ENCODE measurements around the gene PSMB7.

Gene PSMB7

GRCh38 chr9:124377551-124378406 is 37.5 kb downstream of the PSMB7 start:
- no peak for DNase-seq

DNA sequence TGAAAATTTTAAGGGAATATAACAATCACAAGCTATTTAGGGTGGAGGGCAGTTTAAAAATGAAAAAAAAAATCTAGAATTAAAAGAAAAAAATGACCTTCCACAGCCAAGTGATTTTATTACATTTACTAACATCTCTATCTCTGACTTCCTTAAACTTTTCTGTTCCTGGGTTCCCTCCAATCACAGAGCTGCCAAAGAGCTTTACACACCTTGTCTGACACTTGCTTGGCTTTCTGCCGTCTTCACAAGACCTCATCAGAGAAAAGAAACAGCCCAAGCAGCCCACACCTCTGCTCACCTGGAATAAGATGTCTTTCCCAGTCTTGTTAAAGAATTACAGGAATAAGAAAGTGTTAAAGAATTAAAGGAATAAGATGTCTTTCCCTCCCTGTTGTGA is 38.9 kb downstream of the PSMB7 start:
- no peak for DNase-seq

DNA sequence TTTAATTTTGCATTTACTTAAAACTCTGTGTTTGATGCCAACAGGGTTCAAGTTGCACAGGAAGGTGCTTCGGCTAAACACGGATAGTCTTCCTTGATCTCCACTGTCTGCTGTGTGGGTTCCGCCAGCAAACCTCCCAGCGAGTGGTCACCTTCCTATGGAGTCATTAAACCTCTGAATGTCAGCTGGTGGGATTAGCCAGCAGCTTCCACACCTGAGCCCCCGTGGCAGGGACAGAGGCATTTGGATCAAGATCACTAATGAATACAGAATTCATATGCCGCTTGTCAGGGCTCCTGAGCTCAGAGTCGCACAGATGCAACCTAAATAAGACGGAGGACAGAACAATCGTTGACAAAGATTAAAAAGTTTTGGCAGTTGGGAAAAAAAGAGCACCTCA is 39.5 kb downstream of the PSMB7 start:
- DNase-seq: no peak

GRCh38 chr9:124373851-124374250 is 41.4 kb downstream of the PSMB7 start:
- DNase-seq: no peak

DNA sequence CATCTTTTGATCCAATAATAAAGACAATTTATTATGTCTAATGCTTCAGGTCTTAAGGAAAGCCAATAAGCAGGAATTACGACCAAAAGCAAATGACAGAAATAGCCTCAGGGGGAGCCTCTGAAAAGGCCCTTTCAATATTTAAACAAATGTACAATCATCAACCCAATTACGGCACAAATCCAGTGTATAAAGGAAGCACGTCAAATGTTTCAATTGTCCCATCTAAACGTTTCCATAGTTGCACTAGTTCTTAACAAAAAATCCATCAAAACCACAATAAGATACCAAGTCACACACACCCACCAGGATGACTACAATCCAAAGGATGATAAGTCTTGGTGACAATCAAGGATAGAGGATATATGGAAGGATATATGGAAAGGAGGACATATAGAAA is 41.9 kb downstream of the PSMB7 start:
- no peak for DNase-seq

GRCh38 chr9:124372038-124372437 is 43.2 kb downstream of the PSMB7 start:
- DNase-seq: no peak

DNA sequence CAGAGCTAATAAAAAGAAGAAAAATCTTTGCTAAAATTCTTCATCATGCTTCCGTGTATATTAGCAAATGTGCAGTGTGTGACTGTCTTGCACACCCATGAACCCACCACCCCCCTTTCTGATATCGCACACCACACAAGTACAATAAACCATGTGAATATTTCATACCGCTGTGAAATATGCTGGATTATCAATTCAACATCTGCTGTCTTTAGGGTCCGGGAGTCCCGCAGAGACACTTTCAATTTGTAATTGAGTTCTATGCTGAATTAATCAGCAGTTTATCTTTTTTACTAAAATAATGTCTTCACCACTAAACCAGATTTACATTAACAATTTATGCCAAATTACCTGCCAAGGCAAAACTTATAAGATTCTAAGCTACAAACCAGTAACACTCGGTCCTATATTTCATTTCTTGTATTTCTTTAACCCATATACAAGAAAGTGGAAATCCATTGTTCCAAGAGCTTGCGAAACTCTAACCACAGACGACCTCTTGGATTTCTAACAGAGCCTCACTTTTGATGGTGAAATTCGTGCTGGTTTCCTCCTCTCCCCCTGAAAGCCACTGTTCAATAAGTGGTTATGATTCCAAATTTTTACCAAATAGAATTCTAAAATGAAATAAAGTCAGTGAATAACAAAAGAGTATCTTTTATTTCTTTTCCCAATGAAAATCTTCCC is 44.2 kb downstream of the PSMB7 start:
- DNase-seq: no peak

GRCh38 chr9:124369231-124369797 is 45.9 kb downstream of the PSMB7 start:
- no peak for DNase-seq

DNA sequence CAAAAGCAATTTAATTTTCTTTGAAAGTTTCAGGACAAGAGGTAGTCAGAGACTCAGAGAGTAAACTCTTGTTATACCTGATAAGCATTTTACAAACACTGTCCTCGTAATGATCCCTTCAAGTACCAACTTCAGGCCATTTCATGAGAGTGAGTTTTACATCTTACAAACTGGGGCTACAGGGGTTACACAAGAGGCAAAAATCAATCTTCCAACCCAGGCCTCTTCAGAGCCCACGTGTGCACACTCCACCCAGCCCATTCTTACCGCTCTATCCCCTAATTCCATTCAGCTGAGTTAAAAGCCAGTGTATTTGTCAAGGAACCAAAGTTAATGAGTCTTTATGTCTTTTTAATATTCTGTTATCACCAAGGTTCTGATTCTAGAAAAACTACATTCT is 46.5 kb downstream of the PSMB7 start:
- no peak for DNase-seq

DNA sequence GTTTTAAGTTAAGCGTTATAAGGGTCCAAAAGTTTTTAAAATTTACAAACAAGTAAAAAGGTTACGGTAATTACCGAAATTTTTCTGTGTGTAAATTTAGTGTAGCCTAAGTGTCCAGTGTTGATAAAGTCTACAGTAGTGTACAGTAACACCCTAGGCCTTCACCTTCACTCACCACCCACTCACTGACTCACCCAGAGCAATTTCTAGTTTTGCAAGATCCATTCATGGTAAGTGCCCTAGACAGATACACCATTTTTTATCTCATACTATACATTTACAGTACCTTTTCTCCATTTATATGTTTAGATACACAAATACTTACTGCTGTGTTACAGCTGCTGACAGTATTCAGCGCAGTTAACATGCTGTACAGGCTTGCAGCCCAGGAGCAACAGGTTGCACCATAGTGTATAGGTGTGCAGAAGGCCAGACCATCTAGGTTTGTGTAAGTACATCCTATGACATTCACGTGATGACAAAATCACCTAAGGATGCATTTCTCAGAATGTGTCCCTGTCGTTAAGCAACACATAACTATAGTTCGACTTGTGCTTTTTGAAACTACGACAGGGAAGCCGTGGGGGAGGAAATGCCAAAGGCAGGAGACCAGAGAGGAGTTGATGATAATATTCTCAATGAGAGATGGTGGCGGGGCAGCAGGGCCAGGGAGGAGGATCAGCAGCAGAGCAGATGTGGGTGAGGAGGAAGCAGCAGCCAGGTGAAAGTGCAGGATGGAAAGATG is 48.6 kb downstream of the PSMB7 start:
- no peak for DNase-seq

- no peak for DNase-seq
These were observed 50.2 kb downstream of the PSMB7 start for GRCh38 chr9:124365036-124365435.

GRCh38 chr9:124364141-124364540 is 51.1 kb downstream of the PSMB7 start:
- no peak for DNase-seq

DNA sequence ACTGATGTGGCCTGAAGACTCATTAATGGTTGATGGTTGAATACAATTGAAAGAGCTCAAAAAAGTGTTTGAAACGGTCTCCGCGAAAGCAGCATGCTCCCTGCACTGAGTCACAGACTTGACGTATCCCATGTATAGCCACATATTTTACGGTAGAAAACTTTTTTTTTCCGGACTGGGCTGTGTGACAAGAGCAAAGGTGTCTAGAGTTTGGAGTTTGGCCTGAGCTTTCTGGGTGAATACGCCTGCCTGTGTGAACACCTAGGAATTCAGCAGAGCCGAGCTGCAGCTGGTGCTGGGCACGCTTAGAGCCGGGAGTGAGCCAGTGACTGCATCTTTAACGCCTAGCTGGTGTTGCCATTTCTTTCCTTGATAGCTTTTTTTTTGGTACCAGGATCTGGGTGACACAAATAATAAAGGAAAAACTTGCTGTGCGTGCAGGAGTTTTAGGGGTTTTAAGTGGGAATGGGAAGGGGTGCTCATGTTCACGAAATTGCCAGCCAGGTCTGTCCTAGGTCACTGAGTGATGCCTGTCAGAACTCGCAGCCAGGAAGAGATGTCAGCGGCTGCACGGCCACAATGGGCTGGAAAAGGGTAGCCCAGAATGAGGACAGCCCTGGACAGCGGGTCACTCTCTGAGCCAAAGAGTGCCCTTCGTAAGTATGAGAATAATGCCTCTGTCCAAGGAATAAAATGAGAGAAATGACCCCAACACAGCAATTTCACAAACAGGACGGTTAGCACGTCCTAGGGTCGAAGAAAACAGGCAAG is 51.7 kb downstream of the PSMB7 start:
- no peak for DNase-seq

- no peak for DNase-seq
These were observed 54.1 kb downstream of the PSMB7 start for GRCh38 chr9:124361128-124361527.

- no peak for DNase-seq
These were observed 55.2 kb downstream of the PSMB7 start for GRCh38 chr9:124359855-124360678.

DNA sequence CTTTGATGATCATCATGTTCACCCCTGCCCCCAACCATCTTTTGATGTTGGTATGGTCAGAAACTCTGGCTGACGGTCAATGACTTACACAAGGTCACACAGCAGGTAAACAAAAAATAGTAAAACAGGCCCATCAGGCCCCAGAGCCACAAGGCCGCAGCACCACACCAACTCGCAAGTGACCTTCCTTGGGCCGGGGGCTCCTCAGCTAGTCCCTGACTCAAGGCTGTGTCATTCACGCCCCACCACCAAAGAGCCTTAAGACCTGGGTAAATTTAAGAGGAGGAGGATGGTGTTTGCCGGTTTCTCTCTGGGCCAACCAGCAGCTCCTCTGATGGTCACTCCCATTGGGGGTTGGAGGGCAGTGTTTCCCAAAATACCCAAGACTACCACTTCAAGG is 55.8 kb downstream of the PSMB7 start:
- DNase-seq: no peak

DNA sequence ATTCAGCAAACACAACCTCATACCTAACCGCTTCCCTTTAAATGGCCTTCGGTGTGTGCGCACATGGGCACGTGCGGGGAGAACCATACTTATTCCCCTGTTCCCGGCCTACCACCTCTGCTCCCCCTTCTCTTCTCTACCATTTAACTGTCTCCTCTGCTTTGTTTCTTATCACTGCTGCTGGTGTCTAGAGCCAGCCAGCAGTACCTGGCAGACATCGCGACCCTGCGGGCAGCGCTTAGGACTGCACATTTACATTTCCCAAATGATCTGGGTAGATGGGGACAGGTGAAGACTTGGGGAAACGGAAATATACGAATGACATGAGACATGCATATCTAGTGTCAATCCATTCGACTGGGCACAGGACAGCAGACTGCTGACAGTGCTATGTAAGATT is 56.6 kb downstream of the PSMB7 start:
- DNase-seq: no peak

GRCh38 chr9:124357721-124358361 is 57.4 kb downstream of the PSMB7 start:
- DNase-seq: no peak

DNA sequence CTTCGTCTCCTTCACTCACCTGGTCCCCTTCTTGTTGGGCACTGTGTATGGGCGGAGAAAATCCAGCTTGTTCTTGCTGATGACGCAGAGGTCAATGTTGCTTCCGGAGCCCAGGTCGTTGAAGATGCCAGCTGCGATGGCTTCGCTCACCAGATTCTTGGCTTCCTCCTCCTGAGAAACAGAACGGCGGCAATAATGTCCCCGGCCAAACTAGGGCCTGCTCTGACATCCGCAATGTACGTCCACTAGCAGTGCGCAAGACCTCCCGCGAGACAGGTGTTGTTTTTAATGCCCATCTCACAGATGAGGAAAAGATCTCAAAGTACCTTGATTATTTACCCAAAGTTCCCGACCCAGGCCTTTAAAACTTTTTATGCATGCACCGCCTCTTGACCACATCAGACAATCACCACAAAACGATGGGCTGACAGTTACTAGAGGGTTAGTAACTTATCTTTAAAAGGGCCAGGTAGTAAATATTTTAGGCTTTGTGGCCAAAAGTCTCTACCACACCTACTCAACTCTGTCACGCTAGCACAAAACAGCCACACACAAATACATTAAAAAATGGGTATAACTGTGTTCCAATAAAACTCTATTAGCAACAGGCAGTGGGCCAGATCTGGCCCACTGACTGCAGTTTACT is 58.4 kb downstream of the PSMB7 start:
- no peak for DNase-seq

DNA sequence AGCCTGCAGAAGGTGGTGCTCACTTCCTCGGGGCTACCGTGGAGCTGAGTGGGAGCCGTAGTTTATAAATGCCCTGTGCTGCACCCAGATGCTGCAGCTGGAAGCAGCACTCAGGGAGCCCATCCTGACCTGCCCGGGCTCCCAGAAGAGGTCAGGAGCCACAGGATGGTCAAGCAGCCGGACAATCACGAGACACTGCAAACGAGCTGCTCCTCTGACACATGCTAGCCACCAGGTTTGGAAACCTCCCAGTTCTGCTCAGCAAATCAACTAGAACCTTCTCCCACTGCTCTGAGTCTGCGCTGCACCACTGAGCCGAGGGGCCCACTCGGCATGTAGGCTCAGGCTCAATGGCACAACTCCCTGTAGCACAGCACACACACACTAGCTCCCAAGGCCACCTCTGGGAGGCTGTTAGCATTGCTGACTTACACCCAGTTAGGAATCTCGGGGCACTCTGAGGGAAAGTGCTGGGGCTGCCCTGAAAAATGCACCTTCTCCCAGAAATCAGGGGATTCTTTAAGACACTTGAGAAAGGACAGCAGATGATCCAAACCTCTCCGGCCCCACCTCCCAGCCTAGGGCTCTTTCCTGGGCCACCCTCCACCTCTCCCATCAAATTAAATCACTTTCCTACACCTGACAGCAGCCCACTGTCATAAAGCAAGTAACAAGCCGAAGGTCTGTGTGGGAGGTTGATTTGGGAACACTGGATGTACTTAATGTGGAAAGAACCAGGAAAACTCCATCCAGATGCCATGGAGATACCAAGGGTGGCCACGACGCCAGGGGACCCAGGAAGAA is 59.1 kb downstream of the PSMB7 start:
- DNase-seq: no peak

All from CD4-positive, alpha-beta T cell treated with Interleukin-12 subunit alpha and Interleukin-12 subunit beta, for 1 hour (primary cell).